HG02678 (cell line): ENCODE results near the gene AEN.
A peak's percentile ranks its signal among the peaks of the same experiment; 100 is the strongest.

Source experiments
- ATAC-seq: cut with Tn5 transposase; IDR thresholded peaks from one replicate; pipeline ENCODE4 v1.9.1; 2021; ENCODE audit warnings: mild to moderate bottlenecking, moderate library complexity; ENCODE audit not compliant: unreplicated experiment

Gene AEN

DNA sequence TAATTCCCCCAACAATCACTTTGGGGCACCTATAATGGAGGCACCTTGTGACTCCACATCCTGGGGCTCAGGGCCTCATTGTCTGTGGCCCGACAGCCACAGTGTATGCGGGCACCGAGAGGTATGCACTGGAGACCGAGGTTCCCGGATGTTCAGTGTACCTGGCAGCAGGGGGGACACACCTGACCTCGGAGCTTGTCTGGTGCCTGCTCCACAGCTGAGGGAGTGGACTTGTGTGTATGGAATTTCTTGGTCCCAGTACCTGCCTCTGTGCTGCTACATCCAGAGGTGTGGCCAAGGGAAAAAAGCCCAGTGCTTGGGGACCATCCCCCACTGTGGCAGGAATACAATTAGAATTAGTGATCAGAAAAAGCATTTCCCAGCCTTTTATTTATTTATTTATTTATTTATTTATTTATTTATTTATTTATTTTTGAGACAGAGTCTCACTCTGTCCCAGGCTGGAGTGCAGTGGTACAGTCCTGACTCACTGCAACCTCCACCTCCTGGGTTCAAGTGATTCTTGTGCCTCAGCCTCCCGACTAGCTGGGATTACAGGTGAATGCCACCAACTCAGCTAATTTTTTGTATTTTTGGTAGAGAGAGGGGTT lies 8.8 kb upstream of the AEN start:
- ATAC-seq, result no peak

DNA sequence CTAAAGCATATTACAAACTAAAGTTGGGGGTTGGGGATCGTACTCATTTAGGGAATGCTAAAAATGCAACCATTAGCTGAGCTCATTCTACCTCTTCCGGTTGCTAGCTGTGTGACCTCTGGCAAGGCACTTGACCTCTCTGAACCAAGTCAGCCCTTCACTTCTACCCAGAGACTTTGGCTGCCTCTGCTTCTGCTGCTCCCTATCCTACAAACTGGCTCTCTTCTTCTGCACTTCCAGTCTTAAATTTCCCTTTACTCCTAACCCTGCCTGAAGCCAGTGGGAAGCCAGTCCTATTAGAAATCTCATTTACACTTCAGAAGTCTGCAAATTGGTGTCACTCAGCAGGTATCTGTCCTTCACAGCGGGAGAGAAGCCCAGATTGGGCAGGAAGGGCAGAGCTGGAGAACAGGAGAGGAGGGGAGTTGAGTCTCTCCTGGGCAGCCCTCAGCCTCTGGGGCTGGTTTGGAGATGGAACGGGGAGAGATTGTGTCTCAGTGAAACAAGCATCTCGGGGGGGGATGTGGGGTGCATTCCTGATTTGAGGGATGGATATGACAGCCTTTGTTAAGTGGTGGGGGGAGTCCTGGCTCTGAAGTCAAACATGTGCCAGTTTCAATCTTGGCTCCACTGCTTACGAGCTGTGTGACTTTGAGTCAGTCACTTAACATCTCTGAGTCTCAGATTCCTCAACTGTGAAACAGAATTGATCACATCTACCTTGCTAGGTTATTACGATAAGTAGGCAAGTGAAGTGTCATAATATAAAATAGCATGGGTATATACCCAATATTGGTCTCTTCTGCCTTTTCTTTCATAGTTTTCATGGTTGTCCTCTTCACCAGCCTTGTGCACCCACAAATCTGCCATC lies 7.8 kb upstream of the AEN start:
- no peak for ATAC-seq

DNA sequence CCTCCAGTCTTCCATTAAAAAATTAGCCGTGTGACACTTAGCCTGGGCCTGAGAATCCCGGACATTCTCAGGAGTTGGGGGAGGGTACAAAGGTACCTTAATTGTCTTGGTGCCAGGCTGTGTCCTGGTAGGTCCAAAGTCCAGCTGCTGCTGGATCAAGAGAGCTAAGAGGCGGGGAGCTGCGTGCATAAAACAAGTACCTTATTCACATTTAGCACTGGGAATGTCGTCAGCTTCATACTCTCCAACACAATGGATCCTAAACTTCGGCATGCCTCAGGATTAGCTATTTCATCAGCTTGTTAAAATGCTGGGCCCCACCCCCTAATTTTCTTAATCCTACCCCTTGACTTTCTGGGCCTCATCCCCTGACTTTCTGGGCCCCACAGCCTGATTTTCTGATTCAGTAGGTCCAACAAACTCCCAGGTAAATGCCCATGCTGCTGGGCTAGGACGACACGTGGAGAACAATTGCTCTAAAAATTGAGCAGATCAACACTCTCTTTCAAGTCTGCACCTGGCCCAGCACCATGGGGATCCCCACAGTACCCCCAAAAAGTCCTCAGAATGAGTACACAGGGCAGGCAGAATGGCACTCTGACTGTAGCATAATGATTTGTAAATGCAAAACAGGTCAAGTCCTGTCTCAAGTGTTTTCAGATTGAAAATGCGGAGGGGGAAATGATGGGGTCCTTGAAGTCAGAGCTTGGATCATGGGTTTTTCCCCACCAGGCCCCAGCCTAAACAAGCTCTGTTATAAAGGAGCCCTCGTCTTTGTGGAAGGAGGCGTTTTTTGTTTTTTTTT lies 5.6 kb upstream of the AEN start:
- peak; percentile 67 for ATAC-seq

DNA sequence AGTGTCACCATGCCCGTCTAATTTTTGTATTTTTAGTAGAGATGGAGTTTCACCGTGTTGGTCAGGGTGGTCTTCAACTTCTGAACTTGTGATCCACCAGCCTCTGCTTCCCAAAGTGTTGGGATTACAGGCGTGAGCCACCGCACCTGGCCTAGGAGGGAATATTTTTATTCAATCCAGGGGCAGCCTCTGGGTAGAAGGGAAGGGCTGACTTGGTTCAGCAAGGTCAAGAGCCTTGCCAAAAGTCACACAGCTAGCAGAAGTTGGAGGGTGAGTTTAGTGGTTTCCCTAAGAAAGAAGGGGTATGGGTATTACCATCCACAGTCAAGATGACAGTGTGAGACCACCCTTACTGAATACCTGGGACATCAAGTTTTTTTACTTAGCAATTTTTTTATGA lies 4.9 kb upstream of the AEN start:
- no peak for ATAC-seq

DNA sequence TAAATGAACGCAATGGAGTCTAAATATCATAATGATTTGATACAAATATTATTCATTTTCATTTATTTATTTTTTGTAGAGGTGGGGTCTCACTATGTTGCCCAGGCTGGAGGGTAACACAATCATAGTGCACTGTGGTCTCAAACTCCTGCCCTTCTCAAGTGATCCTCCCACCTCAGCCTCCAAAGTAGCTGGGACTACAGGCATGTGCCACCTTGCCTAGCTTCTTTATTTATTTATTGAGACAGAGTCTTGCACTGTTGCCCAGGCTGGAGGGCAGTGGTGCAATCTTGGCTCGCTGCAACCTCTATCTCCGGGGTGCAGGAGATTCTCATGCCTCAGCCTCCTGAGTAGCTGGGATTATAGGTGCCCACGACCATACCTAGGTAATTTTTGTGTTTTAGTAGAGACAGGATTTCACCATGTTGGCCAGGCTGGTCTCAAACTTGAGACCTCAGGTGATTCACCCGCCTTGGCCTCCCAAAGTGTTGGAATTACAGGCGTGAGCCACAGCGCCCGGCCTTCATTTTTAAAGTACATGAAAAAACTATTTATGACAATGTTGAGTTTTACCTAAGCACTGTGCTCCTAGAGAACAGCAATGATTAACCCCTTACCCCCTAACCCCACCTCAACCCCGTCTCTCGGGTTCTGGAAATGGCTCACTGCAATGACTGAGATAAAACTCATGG lies 4.0 kb upstream of the AEN start:
- ATAC-seq, result no peak

DNA sequence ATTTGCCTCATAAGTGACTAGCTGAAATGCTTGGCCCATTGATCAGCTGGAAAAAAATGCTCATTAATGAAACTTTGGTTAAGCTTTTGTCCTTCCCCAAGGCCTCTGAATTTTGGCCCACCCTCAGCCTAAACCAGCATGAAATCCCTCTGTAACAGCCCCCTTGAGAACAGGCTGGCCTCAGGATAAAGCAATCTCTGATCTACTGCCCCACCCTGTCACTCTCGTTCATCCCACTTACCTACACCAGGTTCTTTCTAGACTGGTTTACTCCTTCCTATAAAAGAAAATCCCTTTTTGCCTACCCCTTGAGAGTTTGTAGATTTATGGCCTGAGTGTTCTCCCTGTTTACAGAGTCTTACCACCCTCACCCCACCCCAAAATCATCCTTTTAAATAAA lies 3.4 kb upstream of the AEN start:
- no peak for ATAC-seq

DNA sequence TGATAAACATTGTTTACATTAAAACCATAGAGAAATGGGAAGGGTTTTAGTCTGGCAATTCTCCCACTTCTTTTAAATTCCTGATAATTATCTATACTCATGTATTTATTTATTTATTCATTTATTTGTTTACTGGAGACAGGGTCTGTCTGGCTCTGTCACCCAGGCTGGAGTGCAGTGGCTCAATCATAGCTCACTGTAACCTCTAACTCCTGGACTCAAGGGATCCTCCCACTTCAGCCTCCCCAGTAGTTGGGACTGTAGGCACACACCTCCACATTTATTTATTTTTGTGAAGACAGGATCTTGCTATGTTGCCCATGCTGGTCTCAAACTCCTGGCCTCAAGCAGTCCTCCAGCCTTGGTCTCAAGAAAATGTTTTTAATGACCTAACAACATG lies 2.5 kb upstream of the AEN start:
- no peak for ATAC-seq

DNA sequence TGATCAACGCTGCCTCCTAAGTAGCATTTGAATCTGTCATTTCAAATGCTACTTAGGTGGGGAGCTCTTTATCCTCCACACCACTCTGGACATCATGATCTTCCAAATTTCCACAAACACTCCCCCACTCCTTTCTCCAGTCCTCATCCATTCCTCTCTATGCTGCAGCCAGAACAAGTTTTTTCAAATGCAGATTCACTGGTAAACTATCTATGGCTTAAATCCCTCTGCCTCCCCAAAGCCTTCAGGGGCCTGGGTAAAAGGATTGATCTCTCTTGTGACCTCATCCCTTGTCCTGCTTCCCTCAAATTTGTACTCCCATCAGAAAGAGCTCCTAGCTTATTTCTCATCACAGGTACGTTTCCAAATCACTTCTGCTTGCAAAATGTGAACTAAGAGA lies 1.3 kb upstream of the AEN start:
- ATAC-seq, result no peak

DNA sequence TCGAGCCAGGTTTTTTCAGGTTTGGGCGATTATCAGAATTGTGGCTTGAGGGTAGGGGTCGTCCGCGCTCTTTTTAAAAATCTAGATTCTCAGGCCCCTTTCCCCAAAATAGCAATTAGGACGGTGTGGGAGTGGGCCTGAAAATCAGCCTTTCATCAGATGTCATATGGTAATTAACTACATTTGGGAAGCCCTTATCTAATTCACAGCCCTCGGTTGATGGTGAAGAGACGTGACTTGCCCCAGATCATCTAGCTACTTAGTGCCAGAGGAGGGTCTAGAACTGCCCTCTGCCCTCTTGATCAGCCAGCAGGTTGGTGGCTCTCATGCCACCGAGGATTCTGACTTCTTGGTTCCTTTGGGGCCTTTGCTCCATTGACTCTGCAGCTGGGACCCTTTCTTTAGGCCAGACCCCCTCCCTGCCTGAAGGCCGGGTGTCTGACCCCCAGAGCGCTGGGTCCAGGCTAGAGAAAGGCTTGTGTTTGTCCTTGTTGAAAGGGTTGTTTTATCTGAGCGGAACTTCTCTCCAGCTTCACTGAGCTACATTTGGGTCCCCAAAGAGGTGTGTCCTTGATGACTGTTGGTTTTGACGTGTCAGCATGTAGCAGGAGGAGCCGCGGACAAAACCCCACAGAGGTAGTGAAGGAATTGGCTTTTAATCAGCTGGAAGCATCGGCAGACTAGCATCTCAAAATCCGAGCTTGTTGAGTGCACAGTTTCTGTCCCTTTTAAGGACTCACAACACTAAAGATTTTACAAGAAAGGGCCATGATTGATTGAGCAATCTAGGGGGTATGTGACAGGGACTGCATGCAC lies 857 bp downstream of the AEN start:
- ATAC-seq, result peak; percentile 32

DNA sequence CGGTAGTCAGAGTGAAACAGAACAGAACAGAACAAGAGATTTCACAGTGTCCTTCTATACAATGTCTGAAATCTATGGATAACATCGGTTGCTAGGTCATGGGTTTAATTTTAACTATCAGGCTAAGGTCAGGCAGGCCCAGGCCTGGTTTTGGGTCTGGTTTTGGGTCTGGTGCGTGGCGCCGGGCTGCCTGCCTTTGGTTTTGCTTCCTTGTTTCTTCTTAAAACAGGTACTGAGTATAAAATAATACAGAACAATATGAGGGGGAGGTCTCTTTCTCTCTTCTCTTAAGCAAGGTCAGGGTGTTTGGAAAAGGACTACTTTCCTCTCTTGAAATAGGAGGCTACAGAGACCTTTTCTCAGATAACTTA lies 1.4 kb downstream of the AEN start:
- ATAC-seq, result no peak

DNA sequence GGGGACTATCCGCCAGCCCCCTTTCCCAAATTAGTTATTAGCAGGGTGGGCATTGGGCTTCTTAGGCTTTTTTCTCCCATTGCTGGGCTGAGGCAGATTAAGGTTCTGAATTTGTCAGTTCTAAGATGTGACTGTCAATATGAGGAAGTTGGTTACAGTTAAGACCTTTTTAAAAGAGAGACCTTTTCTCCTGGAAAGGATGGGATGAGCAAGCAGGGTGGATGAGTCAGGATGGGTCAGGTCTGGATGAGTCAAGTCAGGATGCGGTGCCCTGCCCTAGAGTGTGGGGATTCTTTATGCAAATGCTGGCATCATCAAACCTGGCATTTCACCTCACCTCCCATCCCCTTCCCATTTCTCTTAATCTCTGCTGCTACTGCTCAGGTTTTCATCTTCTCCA lies 1.9 kb downstream of the AEN start:
- no peak for ATAC-seq

DNA sequence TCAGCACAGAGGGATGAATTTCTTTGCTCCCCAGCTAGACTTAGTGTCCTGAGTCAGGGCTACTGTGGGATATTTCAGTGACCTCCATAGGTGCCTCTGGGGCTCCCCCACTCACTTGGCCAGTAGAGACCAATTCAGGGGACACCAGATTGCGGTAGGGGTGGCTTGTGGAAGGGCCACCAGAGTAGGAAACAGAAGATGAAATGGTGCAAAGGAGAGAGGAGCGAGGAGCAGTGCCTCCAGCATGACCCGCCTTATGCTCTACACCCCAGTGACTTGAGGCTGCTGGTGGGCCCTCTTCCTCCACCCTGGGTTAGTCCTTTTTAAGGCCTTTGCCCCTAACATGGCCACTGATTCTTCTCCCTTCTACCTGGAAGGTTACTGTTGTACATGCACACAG lies 2.5 kb downstream of the AEN start:
- no peak for ATAC-seq

DNA sequence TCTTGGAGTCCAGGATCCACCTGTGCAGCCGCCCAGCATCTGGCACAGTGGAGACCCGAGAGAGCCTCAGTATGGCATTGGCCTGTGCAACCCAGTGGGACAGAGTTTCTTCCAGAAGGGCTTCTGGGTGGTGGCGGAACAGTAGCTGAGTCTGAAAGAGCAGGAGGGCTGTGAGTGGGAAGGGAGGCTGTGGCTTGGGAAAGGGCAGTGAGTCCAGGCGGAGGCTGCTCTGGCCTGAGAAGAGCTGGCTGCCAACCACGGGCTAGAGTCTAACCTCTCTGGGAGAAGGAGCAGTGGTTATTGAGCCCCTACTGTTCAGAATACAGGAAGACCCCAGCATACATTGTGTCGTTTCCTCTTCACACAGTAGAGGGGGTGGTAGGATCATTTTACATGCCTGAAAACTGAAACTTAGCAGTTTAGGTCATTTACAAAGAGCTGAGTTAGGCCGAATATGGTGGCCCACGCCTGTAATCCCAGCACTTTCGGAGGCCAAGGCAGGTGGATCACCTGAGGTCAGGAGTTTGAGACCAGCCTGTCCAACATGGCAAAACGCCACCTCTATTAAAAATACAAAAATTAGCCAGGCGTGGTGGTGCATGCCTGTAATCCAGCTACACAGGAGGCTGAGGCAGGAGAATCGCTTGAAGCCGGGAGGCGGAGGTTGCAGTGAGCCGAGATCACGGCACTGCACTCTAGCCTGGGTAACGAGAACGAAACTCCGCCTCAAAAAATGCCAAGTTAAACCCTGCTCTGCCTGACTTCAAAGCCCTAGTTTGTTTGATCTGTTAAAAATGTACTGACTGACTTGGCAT lies 3.2 kb downstream of the AEN start:
- ATAC-seq, result no peak

DNA sequence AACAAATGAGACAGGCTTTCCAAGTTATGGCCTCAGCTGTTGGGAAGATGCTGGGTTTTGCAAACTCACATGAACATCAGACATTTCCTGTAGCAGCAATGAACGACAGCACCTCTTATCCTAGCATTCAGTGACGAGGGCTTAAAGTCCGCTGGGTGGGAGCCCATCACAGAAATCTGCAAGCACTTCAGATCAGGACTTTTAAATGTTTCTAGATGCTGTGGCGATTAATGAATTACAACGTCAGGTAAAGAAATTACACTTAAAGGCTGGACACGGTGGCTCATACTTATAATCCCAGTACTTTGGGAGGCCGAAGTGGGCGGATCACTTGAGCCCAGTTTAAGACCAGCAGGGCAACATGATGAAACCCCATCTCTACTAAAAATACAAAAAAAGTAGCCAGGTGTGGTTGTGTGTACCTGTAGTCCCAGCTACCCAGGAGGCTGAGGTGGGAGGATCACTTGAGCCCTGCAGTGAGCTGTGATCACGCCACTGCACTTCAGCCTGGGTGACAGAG lies 3.9 kb downstream of the AEN start:
- ATAC-seq, result no peak

DNA sequence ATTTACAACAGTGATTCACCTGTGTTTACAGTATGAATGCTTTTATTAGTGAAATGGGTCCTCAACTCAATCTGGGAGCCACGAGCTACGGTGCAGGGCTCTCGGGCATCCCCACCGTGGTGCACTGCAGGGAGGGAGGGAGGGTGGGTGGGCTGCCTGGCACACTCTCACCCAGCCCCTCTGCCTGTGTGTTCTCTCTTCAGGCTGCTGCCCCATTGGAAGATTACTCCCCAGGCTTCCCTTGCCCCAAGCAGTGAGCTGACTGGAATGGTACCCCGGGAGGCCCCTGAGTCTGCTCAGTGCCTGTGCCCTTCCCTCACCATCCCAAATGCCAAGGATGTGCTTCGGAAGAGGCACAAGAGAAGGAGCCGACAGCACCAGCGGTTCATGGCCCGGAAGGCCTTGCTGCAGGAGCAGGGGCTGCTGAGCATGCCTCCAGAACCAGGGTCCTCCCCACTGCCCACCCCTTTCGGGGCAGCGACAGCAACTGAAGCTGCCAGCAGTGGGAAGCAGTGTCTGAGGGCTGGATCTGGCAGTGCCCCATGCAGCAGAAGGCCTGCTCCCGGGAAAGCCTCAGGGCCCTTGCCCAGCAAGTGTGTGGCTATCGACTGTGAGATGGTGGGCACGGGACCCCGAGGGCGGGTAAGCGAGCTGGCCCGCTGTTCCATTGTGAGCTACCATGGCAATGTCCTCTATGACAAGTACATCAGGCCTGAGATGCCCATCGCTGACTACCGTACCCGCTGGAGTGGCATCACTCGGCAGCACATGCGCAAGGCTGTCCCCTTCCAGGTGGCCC lies 5.0 kb downstream of the AEN start:
- no peak for ATAC-seq

DNA sequence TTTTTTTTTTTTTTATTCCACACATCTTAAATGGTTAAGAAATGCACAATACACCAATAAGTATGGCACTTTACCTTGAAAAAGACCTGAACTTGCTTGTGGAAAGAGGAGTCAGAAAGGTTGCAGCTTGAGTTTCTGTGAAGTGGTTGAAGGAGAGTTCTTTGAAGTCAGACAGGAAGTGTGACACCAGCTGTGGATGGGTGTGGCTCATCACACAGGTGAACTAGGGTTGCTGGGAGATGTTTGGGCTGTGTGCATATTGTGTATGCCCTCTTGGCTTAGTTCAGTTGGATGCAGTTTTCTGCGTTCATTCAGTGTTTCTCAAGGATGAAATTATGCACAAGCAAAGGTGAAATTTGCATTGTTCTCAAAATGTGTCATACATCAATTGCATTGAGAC lies 6.3 kb downstream of the AEN start:
- peak; percentile 54 for ATAC-seq

DNA sequence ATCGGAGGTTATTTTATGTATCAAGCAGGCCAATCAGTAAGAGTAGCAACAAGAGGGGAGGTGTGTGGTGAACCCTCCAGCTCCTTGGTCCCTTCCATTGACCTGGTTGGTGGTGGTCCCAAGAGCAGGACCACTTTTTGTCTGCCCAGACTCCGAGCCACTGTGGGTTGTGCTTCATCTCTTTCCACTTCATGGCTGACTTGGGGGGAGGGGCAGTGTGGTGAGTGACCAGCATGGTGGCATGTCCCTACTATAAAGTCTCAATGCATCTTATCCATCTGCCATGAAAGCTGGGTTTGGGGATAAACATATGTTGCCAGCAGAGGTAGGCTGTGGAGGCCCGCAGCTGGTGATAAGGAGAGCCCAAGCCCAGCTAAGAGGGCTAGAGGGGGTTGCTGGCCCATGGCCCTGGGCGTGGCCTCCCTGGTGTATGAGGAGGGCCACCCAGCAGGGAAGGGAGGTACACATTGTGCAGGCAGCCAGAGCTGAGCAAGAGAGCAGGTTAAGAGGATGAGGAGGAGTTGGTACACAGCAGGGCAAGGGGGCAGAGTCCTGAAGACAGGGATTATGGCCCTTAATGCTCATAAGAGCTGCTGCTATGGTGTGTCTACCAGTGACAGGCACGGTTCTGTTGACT lies 7.0 kb downstream of the AEN start:
- ATAC-seq, result no peak

DNA sequence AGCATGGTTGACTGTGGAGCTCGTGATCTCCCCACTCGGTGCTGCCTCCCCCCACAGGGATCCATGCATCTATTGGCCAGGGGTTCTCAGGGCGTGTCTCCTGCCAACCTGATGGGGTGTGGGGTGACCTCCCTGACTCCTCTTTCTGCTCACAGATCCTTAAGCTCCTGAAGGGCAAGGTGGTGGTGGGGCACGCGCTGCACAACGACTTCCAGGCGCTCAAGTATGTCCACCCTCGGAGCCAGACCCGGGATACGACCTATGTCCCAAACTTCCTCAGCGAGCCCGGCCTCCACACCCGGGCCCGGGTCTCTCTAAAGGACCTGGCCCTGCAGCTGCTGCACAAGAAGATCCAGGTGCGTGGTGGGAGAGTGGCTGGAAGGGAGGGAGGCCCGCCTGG lies 7.9 kb downstream of the AEN start:
- no peak for ATAC-seq
